Esophagus (tissue), 2 donors: ENCODE measurements around the gene CTSD. TPM values are rescaled to one million over a fixed set of nuclear protein-coding genes. Genes with fewer than 3 reads are reported as not detected.

Experiments used
- H3K27ac ChIP-seq, 2 donors: one replicate each; pipeline ENCODE4 v1.5.1; 2013; ENCODE audit warnings: low read depth in 2 of 2, mild to moderate bottlenecking in 2 of 2, inconsistent platforms in 1 of 2, low read length in 1 of 2, moderate library complexity in 1 of 2
- H3K27me3 ChIP-seq, 2 donors: one replicate each; pipeline ENCODE4 v1.6.1; 2013; ENCODE audit warnings: low read length in 2 of 2, control low read depth in 1 of 2, mild to moderate bottlenecking in 1 of 2; ENCODE audit not compliant: insufficient read depth in 2 of 2, control insufficient read depth in 1 of 2
- H3K36me3 ChIP-seq, 2 donors: one replicate each; pipeline ENCODE4 v1.6.1; 2013; ENCODE audit warnings: low read length in 1 of 2; ENCODE audit not compliant: control insufficient read depth in 2 of 2, insufficient read depth in 2 of 2
- H3K4me1 ChIP-seq, 2 donors: one replicate each; pipeline ENCODE4 v1.6.1; 2013; ENCODE audit warnings: low read length in 1 of 2; ENCODE audit not compliant: control insufficient read depth in 2 of 2, insufficient read depth in 2 of 2
- H3K4me3 ChIP-seq, 2 donors: one replicate each; pipeline ENCODE4 v1.5.1; 2013; ENCODE audit warnings: low read length in 2 of 2, mild to moderate bottlenecking in 2 of 2, low read depth in 1 of 2, moderate library complexity in 1 of 2
- H3K9me3 ChIP-seq, 2 donors: one replicate each; pipeline ENCODE4 v1.6.1; 2013; ENCODE audit warnings: mild to moderate bottlenecking in 2 of 2, low read depth in 1 of 2, low read length in 1 of 2, moderate library complexity in 1 of 2; ENCODE audit not compliant: control insufficient read depth in 2 of 2, insufficient read depth in 1 of 2
- WGBS, 2 donors: extraction: QIAGEN DNeasy Blood & Tissue Kit; methylation state at CpG; one replicate each; pipeline ENCODE4 v1.1.7; 2013; 5-methylcytosine and 5-hydroxymethylcytosine counted together
- polyA plus RNA-seq, 2 donors: library from polyadenylated mRNA; stranded (reverse); fragments of 200-250 nt; gene quantifications; one replicate each; pipeline ENCODE4 v1.2.3, GENCODE V29; 2013
- donor health status: healthy with polysubstance abuse.
- donor health status: Bipolar disorder and iron deficiency.

CTSD gene
- polyA plus RNA-seq, 2 donors: 273 to 284 TPM

DNA sequence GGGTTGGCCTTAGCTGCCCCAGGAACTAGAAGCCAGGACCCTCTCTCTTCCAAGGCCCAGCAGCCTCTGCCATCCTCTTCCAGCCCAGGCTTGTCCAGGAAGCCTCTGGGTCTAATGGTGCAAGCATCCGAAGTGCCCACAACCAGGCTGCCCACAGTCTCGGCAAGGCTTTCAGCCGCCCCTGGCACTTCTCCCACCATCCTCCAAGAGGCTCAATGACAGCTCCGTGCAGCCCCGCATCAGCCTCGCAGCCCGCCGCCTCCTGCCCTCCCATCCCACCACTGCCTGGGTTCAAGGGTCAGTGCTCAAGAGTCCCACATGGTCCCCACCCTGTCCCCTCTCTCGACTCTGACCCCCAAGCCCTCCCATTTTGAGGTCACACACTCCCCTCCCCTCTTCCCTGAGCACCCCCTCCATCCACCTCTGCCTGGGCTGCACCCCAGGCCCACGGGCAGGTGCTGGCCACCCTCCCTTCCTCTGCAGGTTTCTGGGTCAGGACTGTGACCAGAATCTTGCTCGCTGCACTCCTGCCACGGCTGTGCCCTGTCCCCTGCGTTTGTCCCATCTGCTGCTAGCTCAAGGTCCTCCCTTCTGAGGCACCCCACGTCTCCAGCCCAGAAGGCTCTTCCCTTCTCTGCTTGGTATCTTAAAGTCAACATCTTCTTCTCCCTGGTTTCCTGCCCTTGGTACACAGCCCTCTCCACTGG, 30.6 kb downstream of the CTSD start:
- 64 to 65% methylated on average over 14 of the region's 14 CpGs for WGBS, 2 donors
- Histone ChIP-seq H3K9me3 (peaks cover 6 to 23% of the 10 kb centered on the region in 2 donors), H3K36me3 (no peaks in the 10 kb centered on the region), H3K27ac (no peak overlapping the region), H3K4me3 (no peak overlapping the region), H3K4me1 (peaks cover 0 to 3% of the 10 kb centered on the region in 2 donors), H3K27me3 (no peaks in the 10 kb centered on the region)

DNA sequence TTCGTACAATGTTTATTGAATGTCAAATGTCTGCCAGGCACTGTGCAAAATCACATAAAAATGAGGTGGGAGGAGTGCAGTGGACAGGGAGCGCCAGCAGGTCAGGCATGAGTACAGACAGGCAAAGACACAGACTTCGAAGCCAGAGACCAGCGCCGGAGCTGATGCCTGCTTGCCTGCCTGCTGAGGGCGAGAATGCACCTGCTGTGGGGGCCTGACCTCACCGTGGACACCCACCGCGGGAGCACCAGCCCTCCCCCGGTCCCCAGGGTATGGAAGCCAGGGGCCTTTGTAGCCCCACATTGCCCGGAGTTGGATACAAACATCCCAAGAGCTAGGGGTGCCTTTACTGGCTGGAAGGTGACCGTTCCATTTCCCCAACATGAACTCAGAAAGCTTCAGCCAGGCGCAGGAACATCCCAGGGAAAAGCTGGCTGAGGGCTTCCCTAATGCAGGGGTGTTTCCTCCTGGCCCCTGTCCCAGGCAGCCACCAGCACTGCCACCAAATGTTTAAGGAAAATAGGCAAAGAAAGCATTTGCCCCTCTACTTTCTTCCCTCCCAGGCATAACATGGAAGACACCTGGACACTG, 31.2 kb downstream of the CTSD start:
- Histone ChIP-seq H3K27me3 (no peaks in the 10 kb centered on the region), H3K4me3 (no peak overlapping the region), H3K9me3 (peaks cover 6 to 20% of the 10 kb centered on the region in 2 donors), H3K36me3 (no peaks in the 10 kb centered on the region), H3K4me1 (peaks cover 0 to 6% of the 10 kb centered on the region in 2 donors), H3K27ac (no peak overlapping the region)
- 26 to 35% methylated on average over 13 of the region's 13 CpGs for WGBS, 2 donors

DNA sequence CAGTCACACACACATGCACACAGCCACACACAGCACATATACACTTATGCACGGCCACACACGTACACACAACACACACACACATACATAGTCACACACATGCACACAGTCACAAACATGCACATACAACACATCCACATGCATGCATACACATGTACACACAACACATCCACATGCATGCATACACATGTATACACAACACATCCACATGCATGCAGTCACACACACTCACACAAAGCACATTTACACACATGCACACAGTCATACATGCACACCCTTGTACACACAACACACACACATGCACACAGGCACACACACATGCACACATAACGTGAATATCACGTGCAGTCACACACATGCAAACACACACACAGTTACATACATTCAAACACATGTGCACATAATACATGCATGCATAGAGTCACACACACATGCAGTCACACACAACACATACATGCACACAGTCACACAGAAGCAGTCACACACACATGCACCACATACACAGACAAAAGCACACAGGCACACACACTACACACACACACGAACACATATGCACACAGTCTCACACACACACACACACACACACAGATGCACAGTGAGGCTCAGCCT, 32.2 kb downstream of the CTSD start:
- Histone ChIP-seq H3K36me3 (no peaks in the 10 kb centered on the region), H3K9me3 (peaks cover 6 to 15% of the 10 kb centered on the region in 2 donors), H3K4me1 (peaks cover 0 to 6% of the 10 kb centered on the region in 2 donors), H3K4me3 (no peak overlapping the region), H3K27me3 (no peaks in the 10 kb centered on the region), H3K27ac (no peak overlapping the region)
- WGBS, 2 donors: 84 to 90% methylated on average over 5 of the region's 5 CpGs

DNA sequence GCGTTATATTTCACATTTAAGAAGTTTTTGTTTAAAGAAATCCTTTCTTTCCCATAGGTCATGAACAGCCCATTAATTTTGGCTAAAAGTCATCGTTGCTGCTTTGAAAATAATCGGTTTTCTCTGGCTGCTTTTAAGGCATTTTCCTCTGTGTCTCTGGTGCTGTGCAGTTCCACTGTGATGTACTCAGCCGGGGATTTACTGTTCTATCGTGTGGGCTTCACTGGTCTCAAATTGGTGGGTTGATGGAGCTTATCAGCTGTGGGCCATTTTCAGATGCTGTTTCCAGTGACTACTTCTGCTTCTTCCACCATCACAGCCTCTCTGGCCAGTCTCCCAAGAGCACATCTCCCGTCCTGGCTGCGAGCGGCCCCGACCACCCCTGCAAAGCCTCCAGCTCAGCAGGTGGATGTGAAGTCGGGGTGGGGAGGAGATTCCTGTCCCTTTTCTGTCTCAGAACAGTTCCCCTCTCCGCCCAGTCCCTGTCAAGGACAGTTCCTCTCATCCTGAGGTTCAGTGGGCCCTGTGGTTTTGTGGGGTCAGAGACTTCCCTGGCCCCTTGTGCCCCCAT, 33.6 kb downstream of the CTSD start:
- Histone ChIP-seq H3K4me3 (no peak overlapping the region), H3K27me3 (no peaks in the 10 kb centered on the region), H3K4me1 (peaks cover 0 to 6% of the 10 kb centered on the region in 2 donors), H3K36me3 (no peaks in the 10 kb centered on the region), H3K27ac (no peak overlapping the region), H3K9me3 (peaks cover 1 to 3% of the 10 kb centered on the region in 2 donors)
- 66% methylated on average over 11 of the region's 11 CpGs for WGBS, 2 donors

DNA sequence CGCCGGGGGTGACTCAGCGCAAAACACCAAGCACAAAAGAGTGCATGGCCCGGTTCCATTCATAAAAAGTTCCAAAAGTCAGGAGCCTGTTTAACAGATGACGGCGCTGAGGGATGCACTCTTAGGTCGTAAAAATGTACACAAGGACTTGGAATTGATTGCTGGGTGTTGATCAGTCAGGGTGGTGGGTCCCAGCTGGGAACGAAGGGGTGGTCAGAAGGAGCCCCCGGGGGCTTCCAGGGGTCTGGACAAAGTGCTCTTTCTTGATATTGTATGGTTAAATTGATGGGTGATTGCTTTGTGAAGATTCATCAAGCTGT, 34.1 kb downstream of the CTSD start:
- Histone ChIP-seq H3K36me3 (no peaks in the 10 kb centered on the region), H3K4me1 (peaks cover 0 to 6% of the 10 kb centered on the region in 2 donors), H3K4me3 (no peak overlapping the region), H3K27ac (no peak overlapping the region), H3K27me3 (no peaks in the 10 kb centered on the region), H3K9me3 (no peaks in the 10 kb centered on the region)
- 56 to 65% methylated on average over 9 of the region's 9 CpGs for WGBS, 2 donors

DNA sequence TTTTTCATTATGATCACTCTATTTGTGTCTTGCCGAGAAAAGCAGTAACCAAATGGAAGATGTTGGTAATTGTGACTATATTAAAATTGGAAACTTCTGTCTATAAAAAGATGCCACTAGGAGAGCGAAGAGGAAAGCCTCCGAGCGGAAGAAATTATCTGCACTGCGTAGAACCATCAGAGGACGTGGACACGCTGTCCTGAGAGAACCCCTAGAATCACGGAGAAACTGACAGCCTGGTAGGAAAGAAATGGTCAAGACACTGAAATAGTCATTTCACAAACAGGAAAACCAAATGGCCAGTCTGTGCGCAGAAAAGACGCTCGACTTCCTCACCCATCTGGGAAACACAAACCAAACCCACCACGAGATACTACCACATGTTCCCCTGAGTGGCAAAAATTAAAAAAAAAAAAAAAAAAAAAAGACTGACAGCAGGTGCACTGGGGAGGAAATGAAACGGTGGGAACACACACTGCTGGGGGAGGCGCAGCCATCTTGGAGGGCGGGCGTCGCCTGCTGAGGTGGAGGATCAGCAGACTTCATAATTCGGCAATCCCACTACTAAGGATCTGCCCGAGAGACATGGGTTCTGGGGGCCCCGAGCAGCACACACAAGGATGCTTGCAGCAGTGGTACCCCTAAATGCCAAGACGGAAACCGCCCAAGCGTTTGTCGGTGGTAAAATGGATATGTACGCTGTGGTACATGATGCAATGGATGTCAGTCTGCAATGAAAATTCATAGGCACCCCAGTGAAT, 34.6 kb downstream of the CTSD start:
- Histone ChIP-seq H3K27ac (no peak overlapping the region), H3K9me3 (no peaks in the 10 kb centered on the region), H3K4me3 (no peak overlapping the region), H3K36me3 (no peaks in the 10 kb centered on the region), H3K4me1 (peaks cover 0 to 6% of the 10 kb centered on the region in 2 donors), H3K27me3 (no peaks in the 10 kb centered on the region)
- WGBS, 2 donors: 68 to 78% methylated on average over 25 of the region's 25 CpGs

DNA sequence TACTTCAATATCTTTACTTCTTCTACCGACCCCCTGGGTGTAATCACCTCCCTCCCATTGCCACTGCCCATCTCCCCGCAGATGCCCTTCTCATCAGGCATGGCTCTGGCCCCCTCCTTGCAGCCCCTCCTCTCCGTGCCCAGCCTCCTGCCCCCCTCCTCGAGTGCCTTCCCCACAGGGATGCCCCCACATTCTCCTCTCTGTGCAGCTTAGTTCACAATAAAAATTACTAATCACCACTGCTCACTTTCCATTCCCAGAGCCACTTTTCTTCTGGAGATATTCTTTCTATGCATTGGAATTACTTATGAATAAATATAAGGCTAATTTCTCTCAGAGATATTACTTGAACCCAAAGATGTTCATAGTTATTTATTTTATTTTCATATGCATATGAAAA, 35.4 kb downstream of the CTSD start:
- Histone ChIP-seq H3K27ac (no peak overlapping the region), H3K9me3 (no peaks in the 10 kb centered on the region), H3K4me3 (no peak overlapping the region), H3K36me3 (no peaks in the 10 kb centered on the region), H3K27me3 (no peaks in the 10 kb centered on the region), H3K4me1 (peaks cover 0 to 6% of the 10 kb centered on the region in 2 donors)
- WGBS, 2 donors: 58 to 63% methylated on average over 4 of the region's 4 CpGs

DNA sequence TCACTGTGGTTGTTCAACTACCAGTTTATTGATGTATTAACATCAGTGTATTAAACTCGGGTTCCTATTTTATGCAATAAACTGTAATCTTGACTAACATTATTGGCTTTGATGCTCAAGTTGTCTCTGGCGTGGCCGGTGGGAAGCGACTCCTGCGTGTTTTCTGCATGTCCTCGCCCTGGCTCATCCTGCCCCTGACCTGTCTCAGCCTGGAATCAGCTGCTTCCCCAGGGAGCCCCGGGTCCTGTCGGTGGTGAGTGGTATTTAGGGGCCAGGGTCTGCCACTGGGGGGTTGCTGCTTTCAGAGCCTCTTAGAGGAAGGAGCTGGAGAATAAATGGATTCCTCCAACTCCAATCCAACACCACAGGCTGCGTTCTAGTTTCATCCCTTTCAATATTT, 35.9 kb downstream of the CTSD start:
- no peak overlapping the region for H3K27ac ChIP-seq
- no peak overlapping the region for H3K4me3 ChIP-seq
- 76 to 78% methylated on average over 9 of the region's 9 CpGs for WGBS, 2 donors
- H3K36me3 ChIP-seq: no peaks in the 10 kb centered on the region
- no peaks in the 10 kb centered on the region for H3K27me3 ChIP-seq
- H3K9me3 ChIP-seq: no peaks in the 10 kb centered on the region
- peaks cover 0 to 6% of the 10 kb centered on the region in 2 donors for H3K4me1 ChIP-seq

DNA sequence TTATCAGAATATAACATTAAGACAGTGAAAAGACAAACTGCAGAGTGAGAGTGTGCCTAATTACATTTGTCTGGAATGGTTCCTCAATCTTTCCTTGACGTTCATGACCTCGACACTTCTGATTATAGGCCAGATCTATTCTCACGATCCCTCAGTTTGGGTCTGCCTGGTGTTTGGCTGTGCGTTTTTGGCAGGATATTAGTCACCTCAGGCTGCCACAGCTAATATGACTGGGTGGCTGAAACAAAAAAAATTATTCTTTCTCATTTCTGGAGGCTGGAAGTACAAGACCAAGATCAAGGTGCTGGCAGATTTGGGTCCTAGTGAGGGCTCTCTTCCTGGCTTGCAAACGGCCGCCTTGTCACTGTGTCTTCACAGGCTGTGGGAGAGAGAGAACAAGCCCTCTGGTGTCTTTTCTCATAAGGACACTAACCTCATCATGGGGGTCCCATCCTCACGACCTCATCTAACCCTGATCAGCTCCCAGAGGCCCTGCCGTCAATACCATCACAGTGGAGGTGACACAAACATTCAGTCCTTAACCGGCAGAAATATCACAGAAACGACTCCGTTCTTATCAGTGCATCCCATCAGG, 36.5 kb downstream of the CTSD start:
- H3K4me1 ChIP-seq: peaks cover 0 to 6% of the 10 kb centered on the region in 2 donors
- no peaks in the 10 kb centered on the region for H3K27me3 ChIP-seq
- 63 to 66% methylated on average over 11 of the region's 11 CpGs for WGBS, 2 donors
- H3K27ac ChIP-seq: no peak overlapping the region
- no peak overlapping the region for H3K4me3 ChIP-seq
- no peaks in the 10 kb centered on the region for H3K9me3 ChIP-seq
- H3K36me3 ChIP-seq: no peaks in the 10 kb centered on the region
